ENCODE data around the gene AMFR. TPM values are rescaled to one million over a fixed set of nuclear protein-coding genes. Genes with fewer than 3 reads are reported as not detected.

AMFR gene
- total RNA-seq, 2 experiments from 2014 or later, result 48.8 to 51.0 TPM

DNA sequence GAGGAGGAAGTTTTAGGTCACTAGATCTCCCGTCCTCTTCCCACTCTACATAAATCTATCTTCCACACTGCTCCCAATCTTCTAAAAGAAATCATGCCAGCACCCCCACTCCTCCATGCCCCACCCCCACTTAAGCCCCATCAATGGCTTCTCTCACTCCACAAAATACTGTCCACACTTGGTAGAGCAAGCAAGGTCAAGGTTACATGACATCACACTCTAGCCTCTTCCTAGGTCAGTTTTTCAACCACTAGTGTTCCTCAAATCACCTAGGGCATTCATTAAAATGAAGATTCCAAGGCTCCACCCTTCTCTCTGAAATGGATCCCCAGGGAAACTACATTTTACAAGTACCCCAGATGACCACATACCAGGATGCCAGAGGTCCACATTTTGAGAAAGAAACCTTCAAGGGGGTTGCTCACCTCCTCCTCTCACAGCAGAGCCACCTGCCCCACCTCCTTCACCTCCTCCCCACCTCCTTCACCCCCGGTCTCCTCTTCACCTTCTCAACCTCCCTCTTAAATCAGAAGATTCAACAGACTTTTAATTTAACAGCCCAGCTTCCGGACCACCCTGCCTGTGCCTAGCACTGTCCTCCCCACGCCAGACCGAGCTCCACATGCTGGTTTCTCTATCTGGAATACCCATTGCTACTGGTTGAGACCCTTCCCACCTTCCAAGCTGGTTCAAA, 3.2 kb downstream of the AMFR start:
- Mint-ChIP-seq H3K27me3 (no peaks in the 10 kb centered on the region), H3K36me3 (ENCODE audit: low read depth) (peaks cover 4% of the 10 kb centered on the region), H3K9me3 (no peaks in the 10 kb centered on the region), H3K4me1 (peaks cover 38% of the 10 kb centered on the region), H3K27ac (no peak overlapping the region), H3K4me3 (no peak overlapping the region)
- DNase-seq, result no peak
- ChIA-PET POLR2A (interaction anchor here (0.6 kb wide), 1 partner anchor 257 kb away, joined by 3 read pairs; no protein-coding TSS in a partner anchor), CTCF (no interaction called here)

DNA sequence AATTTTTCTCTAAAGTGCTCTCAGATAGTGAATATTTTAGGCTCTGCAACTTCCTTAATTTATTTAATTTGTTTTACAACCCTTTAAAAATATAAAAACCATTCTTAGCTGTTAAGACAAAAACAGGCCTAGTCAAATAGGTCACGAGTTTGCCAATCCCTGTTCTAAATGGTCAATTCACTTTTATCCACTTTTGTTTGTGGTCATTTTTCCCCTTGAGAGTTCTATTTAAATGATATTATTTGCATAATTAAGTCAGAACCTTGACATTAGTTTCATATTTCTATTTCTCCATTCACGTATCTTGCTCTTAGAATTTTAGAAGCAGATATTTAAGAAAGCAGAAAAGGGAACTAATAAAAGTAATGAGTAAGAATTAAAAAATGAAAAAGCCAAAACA, 4.0 kb downstream of the AMFR start:
- Mint-ChIP-seq H3K36me3 (ENCODE audit: low read depth) (peaks cover 4% of the 10 kb centered on the region), H3K4me3 (no peak overlapping the region), H3K27me3 (no peaks in the 10 kb centered on the region), H3K9me3 (no peaks in the 10 kb centered on the region), H3K27ac (no peak overlapping the region), H3K4me1 (peaks cover 38% of the 10 kb centered on the region)
- ChIA-PET POLR2A (no interaction called here), CTCF (no interaction called here)
- DNase-seq, result no peak

DNA sequence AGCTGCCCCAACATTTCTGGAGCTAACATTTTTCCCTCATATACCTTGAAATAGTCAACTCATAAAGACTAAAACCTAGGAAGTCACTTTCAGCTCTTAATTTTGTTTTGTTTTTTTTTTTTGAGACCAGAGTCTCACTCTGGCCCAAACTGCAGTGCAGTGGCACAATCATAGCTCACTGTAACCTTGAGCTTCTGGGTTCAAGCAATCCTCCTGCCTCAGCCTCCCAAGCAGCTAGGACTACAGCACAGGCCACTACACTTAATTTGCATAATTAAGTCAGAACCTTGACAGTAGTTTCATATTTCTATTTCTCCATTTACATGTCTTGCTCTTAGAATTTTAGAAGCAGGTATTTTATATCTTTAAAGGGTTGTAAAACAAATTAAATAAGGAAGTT, 4.7 kb downstream of the AMFR start:
- H3K27ac Mint-ChIP-seq, result no peak overlapping the region
- POLR2A ChIA-PET, result no interaction called here

DNA sequence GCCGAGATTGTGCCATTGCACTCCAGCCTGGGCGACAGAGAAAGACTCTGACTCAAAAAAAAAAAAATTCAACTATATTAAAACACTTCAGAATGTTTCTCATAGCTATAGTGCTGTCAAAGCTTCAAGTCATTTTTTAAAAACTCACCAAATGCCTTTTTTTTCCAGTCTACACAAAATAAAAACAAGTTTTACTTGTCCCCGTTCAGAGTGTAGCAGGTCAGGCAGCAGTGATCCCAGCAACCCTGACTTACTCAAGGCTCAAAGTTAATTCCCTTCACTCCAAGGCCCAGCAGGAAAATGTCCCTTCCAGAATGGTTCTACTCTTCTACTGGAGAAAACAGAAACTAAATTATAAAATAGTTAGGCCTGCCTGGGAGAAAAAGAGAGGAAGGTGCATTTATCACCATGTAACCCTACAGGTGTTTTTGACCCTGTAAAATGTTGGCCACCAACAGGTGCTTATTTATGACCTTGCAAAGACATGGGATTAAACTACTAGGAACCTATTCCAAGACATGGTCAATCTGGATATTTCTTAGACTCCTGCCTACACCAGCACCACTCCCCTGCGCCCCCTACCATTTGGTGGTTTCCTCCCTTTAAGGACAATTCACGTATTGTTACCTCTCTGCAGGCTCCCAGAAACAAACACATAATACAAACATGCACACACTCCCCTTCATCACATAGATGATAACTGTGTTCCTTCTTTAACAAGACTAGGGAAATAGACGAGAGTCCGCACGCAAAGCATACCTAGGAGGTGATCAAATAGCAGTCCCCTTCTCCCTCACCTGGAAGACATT, 5.4 kb downstream of the AMFR start:
- H3K36me3 Mint-ChIP-seq (ENCODE audit: low read depth), result peaks cover 4% of the 10 kb centered on the region

More for the DNA sequence above, 4.7 kb downstream of the AMFR start:
- CTCF ChIA-PET, result interaction anchor here (0.6 kb wide), 1 partner anchor 11 kb away, joined by 3 read pairs; no protein-coding TSS in a partner anchor
- Mint-ChIP-seq H3K9me3 (no peaks in the 10 kb centered on the region), H3K4me3 (no peak overlapping the region), H3K27me3 (no peaks in the 10 kb centered on the region), H3K4me1 (peaks cover 33% of the 10 kb centered on the region), H3K36me3 (ENCODE audit: low read depth) (peaks cover 4% of the 10 kb centered on the region)
- DNase-seq, result no peak

DNA sequence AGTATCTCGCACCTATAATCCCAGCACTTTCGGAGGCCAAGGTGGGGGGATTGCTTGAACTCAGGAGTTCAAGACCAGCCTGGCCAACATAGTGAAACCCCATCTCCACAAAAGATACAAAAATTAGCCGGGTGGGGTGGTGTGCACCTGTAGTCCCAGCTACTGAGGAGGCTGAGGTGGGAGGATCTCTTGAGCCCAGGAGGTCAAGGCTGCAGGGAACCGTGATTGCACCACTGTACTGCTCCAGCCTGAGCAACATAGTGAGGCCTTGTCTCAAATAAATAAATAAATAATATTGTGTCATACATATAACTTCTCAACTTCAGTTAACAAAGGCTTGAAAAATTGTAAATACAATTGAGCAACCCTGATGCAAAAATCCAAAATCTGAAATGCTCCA, 8.2 kb downstream of the AMFR start:
- Mint-ChIP-seq H3K4me1 (peaks cover 12% of the 10 kb centered on the region), H3K27ac (no peak overlapping the region), H3K36me3 (ENCODE audit: low read depth) (peaks cover 8% of the 10 kb centered on the region), H3K4me3 (no peak overlapping the region), H3K27me3 (no peaks in the 10 kb centered on the region), H3K9me3 (no peaks in the 10 kb centered on the region)
- POLR2A ChIA-PET, result interaction anchor here (0.6 kb wide), 1 partner anchor 60 kb away, joined by 4 read pairs; no protein-coding TSS in a partner anchor
- CTCF ChIA-PET, result no interaction called here
- DNase-seq, result no peak

More for the DNA sequence above, 5.4 kb downstream of the AMFR start:
- no peak for DNase-seq
- Mint-ChIP-seq H3K9me3 (no peaks in the 10 kb centered on the region), H3K4me1 (peaks cover 33% of the 10 kb centered on the region), H3K27ac (no peak overlapping the region), H3K27me3 (no peaks in the 10 kb centered on the region), H3K4me3 (no peak overlapping the region)
- POLR2A ChIA-PET, result no interaction called here
- CTCF ChIA-PET, result no interaction called here

DNA sequence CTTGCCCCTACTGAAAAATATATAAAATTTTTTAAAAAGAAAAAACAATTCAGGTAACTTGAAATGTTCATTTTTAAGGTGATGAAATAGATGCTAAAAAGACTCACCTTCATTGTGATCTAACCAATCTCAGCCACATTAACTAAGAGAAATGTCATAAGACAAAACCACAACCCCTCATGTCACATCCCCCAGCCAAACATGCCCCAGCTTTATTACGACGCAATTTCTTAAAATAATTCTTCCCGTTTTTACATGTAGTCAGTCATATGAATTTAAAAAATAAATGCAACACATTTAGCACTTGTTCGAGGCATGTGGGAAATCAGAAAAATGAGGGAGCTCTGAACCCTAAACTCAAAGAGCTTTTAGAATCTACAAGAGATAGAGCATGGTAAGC, 9.5 kb downstream of the AMFR start:
- no peaks in the 10 kb centered on the region for H3K27me3 Mint-ChIP-seq
- CTCF ChIA-PET, result no interaction called here
- no peaks in the 10 kb centered on the region for H3K9me3 Mint-ChIP-seq
- no peak for DNase-seq
- no peak overlapping the region for H3K27ac Mint-ChIP-seq
- POLR2A ChIA-PET, result no interaction called here
- peaks cover 5% of the 10 kb centered on the region for H3K4me1 Mint-ChIP-seq
- H3K4me3 Mint-ChIP-seq, result no peak overlapping the region
- peaks cover 8% of the 10 kb centered on the region for H3K36me3 Mint-ChIP-seq (ENCODE audit: low read depth)

DNA sequence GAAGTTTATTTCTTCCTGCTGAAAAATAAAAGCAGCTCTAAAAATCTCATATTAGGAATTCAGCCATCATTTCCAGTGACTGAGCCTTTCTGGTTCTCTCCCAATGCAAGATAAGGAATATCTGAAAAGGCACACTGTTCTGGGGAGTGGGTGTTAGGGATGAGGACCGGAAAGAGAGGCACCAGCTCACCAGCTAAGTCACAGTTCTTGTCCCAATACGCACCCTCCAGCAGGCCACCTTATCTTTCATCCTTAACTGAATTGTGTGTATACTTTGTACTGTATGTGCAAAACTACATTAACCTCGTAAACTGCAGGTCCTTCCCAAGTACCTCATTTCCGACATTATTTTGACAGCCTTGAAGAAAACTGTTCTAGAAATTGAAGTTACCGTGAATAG, 11.0 kb downstream of the AMFR start:
- Mint-ChIP-seq H3K36me3 (ENCODE audit: low read depth) (peaks cover 5% of the 10 kb centered on the region), H3K4me1 (no peaks in the 10 kb centered on the region), H3K9me3 (no peaks in the 10 kb centered on the region), H3K27ac (no peak overlapping the region), H3K27me3 (no peaks in the 10 kb centered on the region), H3K4me3 (no peak overlapping the region)
- ChIA-PET CTCF (no interaction called here), POLR2A (interaction anchor here (0.8 kb wide), 1 partner anchor 10 kb away, joined by 3 read pairs; no protein-coding TSS in a partner anchor)
- DNase-seq, result no peak

DNA sequence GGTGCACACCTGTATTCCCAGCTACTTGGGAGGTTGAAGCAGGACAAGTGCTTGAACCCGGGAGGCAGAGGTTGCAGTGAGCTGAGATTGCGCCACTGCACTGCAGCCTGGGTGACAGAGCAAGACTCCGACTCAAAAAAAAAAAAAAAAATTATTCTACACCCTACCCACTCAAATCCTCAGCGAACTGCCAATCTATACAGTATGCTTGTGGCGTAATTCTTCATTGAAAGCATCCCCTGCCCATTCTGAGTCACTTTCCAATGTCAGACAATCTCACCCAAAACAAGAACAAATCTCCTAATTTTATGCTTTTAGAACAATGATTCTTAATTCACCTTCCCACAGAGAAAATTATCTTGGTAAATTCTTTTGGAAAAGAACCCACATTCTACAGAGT, 12.0 kb downstream of the AMFR start:
- Mint-ChIP-seq H3K36me3 (ENCODE audit: low read depth) (peaks cover 13% of the 10 kb centered on the region), H3K27me3 (no peaks in the 10 kb centered on the region), H3K27ac (no peak overlapping the region), H3K4me1 (no peaks in the 10 kb centered on the region), H3K4me3 (no peak overlapping the region), H3K9me3 (no peaks in the 10 kb centered on the region)
- CTCF ChIA-PET, result interaction anchor here (0.6 kb wide), 1 partner anchor 767 kb away, joined by 3 read pairs; no protein-coding TSS in a partner anchor
- DNase-seq, result no peak
- POLR2A ChIA-PET, result no interaction called here

DNA sequence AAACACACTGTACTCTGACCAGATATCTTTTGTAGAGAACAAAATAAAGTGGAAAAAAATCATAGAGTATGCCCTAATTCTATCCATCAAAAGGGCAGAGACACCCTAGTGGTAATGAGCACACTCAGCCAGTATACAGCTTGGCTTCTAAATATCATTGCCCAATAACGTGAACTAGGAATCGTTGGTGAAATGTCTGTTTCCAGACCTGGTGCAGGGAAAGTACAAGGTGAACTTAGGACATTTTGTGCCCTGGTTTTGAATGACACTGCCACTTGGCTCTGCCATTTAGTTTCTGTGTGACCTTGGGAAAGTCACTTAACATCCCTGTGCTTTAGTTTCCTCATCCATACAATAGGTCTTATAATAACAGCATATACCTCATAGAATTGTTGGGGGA, 13.7 kb downstream of the AMFR start:
- H3K36me3 Mint-ChIP-seq (ENCODE audit: low read depth), result peaks cover 19% of the 10 kb centered on the region
- ChIA-PET POLR2A (interaction anchor here (0.7 to 1.0 kb wide), 2 partner anchors 39 to 55 kb away, joined by 3 read pairs; partner anchors contain the start of gene NUDT21), CTCF (no interaction called here)
- DNase-seq, result no peak
- no peak overlapping the region for H3K4me3 Mint-ChIP-seq
- H3K27ac Mint-ChIP-seq, result no peak overlapping the region
- H3K4me1 Mint-ChIP-seq, result no peaks in the 10 kb centered on the region
- H3K27me3 Mint-ChIP-seq, result no peaks in the 10 kb centered on the region
- H3K9me3 Mint-ChIP-seq, result no peaks in the 10 kb centered on the region

DNA sequence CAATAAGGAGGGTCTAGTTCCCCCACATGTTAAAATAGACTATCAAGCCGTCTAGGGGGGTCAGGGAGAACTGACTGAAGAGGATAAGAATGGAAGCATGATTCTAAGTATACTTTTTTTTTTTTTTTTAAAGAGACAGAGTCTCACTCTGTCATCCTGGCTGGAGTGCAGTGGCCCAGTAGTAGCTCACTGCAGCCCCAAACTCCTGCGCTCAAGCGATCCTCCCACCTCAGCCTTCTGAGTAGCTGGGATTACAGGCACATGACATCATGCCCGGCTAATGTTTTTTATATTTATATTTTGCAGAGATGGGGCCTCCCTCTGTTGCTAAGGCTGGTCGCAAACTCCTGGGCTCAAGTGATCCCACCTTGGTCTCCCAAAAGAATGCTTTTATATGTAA, 14.2 kb downstream of the AMFR start:
- ChIA-PET CTCF (no interaction called here), POLR2A (no interaction called here)
- H3K27me3 Mint-ChIP-seq, result no peaks in the 10 kb centered on the region
- no peaks in the 10 kb centered on the region for H3K4me1 Mint-ChIP-seq
- peaks cover 19% of the 10 kb centered on the region for H3K36me3 Mint-ChIP-seq (ENCODE audit: low read depth)
- no peak overlapping the region for H3K27ac Mint-ChIP-seq
- no peaks in the 10 kb centered on the region for H3K9me3 Mint-ChIP-seq
- DNase-seq, result no peak
- H3K4me3 Mint-ChIP-seq, result no peak overlapping the region

DNA sequence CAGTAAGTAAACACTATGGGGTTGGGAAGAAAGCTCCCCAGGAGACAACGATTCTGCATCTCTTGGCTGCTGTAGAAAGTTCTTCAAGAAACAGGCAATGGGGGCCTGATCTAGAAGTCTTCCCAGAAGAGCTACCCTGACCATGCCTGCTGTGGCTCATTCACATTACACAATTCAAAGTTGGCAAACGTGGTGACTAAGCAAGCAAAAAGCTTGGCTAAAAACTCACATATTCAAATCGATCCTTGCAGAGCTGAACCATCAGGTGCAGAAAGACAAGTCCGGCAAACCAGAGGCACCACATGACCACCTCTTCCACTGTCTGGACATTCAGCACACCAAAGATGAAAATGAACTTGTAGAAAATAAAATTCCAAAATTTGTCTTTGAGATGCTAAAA, 16.1 kb downstream of the AMFR start:
- H3K4me1 Mint-ChIP-seq, result peaks cover 2% of the 10 kb centered on the region
- no peak overlapping the region for H3K27ac Mint-ChIP-seq
- H3K27me3 Mint-ChIP-seq, result no peaks in the 10 kb centered on the region
- DNase-seq, result no peak
- H3K36me3 Mint-ChIP-seq (ENCODE audit: low read depth), result peaks cover 29% of the 10 kb centered on the region
- ChIA-PET CTCF (no interaction called here), POLR2A (interaction anchor here (0.7 kb wide), 1 partner anchor 35 kb away, joined by 3 read pairs; no protein-coding TSS in a partner anchor)
- no peaks in the 10 kb centered on the region for H3K9me3 Mint-ChIP-seq
- H3K4me3 Mint-ChIP-seq, result no peak overlapping the region

DNA sequence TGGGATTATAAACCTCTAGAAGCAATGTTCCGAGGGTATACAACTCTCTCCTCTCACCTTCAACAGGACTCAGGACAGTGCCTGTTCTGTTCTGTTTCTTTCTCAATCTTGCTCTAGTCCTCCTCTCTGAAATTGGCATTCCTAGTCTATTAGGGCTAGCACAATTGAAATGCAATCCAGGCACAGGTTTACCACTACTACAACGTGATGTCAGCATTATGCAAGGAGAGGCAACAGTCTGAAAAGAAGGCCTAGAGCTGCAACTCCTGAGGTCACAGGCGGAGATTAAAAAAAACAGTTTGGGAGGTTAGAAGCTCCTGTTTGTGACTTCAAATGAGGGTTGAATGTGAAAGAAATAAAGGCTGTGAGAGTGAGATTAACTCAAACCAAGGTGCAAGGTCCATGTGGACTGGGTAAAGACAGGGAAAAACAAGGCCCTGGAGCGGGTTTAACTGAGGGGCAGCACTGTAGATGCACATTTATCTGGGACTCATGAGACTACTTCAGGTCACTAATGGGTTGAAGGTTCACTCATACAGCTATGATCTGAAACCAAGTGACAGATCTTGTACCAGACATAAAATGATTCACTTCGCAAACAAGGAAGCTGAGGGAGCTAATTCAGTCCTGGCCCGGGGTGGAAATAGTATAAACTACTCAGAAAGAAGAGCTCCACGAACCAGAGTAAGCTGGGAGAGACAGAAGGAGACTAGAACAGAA, 16.8 kb downstream of the AMFR start:
- Mint-ChIP-seq H3K36me3 (ENCODE audit: low read depth) (peaks cover 27% of the 10 kb centered on the region), H3K9me3 (no peaks in the 10 kb centered on the region), H3K4me1 (peaks cover 2% of the 10 kb centered on the region), H3K4me3 (no peak overlapping the region), H3K27me3 (no peaks in the 10 kb centered on the region), H3K27ac (no peak overlapping the region)
- CTCF ChIA-PET, result no interaction called here
- POLR2A ChIA-PET, result no interaction called here
- no peak for DNase-seq

DNA sequence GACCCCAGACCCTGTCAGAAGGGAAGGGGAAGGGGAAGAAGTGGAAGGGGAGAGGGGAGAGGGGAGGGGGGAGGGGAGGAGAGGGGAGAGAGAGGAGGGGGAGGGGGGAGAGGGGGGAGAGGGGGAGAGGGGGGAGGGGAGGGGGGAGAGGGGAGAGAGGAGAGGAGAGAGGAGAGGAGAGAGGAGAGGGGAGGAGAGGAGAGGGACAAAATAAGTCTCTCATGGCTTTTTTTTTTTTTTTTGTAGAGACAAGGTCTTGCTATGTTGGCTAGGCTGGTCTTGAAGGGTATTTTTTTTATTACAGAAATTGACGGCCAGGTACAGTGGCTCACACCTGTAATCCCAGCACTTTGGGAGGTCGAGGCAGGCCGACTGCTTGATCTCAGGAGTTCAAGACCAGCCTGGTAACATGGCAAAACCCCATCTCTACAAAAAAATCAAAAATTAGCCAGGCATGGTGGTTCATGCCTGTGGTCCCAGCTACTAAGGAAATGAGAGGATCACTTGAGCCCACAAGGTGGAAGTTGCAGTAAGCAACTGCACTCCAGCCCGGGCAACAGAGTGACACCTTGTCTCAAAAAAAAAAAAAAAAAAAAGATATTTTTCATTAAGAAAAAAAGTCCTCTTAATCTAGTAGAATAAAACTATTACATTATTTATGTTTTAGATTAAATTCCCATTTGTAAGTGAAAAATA, 19.2 kb downstream of the AMFR start:
- ChIA-PET CTCF (interaction anchor here (0.7 kb wide), 1 partner anchor 48 kb away, joined by 4 read pairs; no protein-coding TSS in a partner anchor), POLR2A (no interaction called here)
- no peaks in the 10 kb centered on the region for H3K9me3 Mint-ChIP-seq

More for the DNA sequence above, 19.2 kb downstream of the AMFR start:
- H3K4me1 Mint-ChIP-seq, result peaks cover 2% of the 10 kb centered on the region
- H3K4me3 Mint-ChIP-seq, result no peak overlapping the region
- no peak for DNase-seq
- no peaks in the 10 kb centered on the region for H3K27me3 Mint-ChIP-seq
- peaks cover 42% of the 10 kb centered on the region for H3K36me3 Mint-ChIP-seq (ENCODE audit: low read depth)
- H3K27ac Mint-ChIP-seq, result no peak overlapping the region
